ENCODE measurements around the gene SNAP25.

SNAP25 gene

GRCh38 chr20:10307359-10307735 is 88.7 kb downstream of the SNAP25 start:
- DNase-seq: no peak

GRCh38 chr20:10308652-10309051 is 90.0 kb downstream of the SNAP25 start:
- no peak for DNase-seq

DNA sequence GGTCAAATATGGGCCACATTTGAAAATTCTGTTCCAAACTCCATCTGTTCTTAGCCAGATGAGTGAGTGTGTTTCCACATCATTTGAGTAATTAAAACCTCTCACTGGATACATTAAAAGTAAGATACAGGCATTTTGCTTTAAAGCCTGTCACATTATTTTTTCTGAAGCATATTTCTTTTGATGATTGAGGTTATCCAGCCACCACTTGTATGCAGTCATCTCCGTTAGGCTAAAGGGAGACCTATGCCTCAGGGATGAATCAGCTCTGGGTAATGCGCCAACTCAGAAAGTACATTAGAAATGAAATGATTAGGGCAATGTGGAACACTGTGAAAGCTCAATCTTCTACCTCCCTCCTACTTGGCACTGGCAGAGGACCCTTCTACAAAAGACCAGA is 90.7 kb downstream of the SNAP25 start:
- peak; percentile 21 for DNase-seq

- no peak for DNase-seq
Observed at GRCh38 chr20:10312111-10312510, 93.5 kb downstream of the SNAP25 start.

DNA sequence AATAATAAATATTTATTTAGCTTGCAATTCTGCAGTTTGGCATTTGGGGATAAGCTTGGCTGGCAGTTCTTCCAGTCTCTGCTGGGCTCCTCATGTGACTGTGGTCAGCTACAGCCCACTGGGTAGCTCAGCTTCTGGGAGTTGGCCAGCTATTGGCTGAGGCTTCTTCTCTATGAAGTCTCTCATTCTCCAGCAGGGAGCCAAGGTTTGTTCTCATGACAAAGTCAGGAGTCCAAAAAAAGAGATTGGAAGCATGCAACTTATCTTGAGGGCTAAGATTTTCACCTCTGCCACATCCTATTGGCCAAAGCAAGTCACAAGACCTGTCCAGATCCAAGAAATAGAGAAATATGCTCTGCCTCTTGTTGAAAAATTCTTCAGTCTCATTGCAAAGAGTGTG is 94.6 kb downstream of the SNAP25 start:
- DNase-seq: no peak

DNA sequence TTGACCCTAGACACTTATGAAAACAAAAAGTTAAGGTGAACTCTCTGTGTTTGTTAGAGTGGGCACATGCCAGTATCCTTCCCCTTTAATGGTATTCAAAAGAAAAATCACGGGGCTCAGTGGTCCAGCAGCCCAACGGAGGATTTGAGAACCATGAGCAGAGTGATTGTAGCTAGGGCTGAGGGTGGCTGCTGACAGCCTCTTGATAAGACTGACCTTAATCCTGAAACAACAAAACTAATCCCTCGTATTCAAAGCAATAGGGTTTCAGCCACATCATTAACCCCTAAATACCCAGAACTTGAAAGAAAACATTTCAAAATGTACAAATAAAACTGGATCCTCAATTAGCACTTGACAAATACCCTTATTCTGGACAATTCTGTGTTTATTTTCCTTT is 95.1 kb downstream of the SNAP25 start:
- DNase-seq: no peak

DNA sequence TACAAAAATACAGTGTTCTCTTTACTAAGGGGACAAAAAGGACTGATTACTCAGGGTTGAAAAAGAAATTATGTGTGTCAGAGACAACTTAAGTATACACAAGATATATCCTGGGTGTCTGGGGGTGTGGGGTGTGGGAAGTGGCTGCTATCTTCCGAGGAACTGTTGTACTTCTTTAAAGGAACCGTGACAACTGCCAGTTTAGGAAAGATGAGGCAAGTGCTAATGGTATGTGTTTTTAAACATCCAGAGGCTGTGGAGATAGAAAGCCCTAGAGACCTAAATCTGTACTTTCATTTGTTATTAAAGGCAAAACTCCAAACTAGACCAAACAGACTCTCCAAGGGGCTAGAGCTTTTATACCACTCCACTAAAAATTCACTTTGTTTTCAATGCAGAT is 95.6 kb downstream of the SNAP25 start:
- no peak for DNase-seq

- DNase-seq: no peak
Observed at GRCh38 chr20:10315138-10315537, 96.5 kb downstream of the SNAP25 start.

GRCh38 chr20:10316582-10316981 is 98.0 kb downstream of the SNAP25 start:
- peak; percentile 8 for DNase-seq

GRCh38 chr20:10318291-10319024 is 99.8 kb downstream of the SNAP25 start:
- no peak for DNase-seq

- DNase-seq: no peak
Observed at GRCh38 chr20:10319855-10320254, 101.2 kb downstream of the SNAP25 start.

DNA sequence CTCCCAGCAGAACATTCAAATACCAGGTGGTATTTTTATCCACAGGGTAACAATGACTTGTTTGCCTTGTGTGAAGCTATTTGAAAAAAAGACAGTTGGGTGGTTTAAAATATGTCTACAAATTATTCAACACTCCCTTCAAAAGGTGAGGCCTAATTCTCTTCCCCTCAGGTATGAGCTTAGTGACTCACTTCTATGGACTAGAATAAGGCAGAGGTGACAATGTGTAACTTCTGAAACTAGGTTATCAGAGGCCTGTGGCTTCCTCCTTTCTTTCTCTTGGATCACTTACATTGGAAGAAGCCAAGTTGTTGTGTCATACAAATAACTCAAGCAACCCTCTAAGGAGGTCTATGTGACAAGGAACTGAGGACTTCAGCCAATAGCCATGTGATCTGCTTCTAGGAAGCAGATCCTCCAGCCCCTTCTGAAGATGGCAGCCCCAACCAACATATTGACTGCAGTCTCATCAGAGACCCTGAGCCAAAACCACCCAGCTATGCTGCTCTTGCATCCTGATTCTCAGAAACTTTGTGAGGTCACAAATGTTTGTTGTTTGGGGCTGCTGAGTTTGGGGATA is 102.6 kb downstream of the SNAP25 start:
- no peak for DNase-seq

DNA sequence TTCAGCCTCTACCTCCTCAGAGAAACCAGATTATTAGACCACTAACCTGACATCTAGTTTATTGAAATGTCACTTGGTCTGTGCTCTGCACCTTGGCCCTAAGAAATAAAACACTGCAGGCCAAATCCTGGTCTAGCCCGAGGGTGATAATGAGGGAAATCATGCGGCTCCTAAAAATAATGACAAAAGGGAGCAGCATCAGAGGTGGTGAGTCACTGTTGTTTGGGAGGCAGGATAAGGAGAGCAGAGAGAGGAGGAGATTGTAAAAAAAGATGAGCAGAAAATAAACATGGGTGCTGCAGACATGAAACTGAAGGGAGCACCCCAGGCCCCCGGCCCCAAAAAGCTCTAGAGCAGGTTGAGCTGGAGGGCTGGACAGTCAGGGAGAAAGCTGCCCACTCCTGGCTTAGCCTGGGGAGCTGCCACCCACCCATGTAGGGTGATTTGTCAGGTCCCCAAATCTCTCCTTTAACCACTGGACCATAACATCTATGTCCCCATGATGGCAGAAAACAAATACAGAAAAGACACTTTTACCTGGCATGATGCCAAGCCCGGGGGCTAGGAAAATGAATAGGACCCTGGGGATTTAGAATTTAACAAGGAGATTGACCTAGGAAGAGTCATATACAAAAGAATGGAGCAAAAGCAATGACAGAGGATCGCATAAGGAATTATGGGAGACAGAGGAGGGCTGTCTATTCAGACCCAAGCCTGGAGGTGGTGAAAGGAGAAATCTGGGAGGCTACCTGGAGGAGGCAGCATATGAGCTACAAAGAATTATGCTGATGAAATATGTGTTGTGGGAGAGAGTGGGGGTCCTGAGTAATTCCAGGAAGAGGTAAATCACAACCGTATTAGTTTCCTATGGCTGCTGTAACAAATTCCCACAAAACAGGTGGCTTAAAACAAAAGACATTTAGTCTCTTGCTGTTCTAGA is 103.7 kb downstream of the SNAP25 start:
- no peak for DNase-seq

DNA sequence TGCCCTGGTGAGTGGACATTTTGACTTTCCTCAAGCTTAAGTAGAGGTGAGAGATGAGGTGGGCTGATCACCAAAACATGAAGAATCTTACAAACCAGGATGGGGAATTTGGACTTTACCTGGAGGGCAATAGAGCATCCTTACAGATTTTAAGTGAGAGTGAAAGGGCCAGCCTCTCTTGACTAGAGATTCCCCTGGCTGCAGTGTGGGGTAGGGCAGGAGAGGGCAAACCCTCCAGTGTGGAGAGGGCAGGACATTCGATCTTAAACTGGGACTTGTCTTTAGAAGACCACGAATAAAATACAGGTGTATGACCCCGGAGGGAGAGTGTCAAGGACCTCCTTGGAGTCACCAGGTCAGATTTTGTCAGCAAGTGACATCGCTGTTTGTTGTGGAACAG is 105.1 kb downstream of the SNAP25 start:
- no peak for DNase-seq

DNA sequence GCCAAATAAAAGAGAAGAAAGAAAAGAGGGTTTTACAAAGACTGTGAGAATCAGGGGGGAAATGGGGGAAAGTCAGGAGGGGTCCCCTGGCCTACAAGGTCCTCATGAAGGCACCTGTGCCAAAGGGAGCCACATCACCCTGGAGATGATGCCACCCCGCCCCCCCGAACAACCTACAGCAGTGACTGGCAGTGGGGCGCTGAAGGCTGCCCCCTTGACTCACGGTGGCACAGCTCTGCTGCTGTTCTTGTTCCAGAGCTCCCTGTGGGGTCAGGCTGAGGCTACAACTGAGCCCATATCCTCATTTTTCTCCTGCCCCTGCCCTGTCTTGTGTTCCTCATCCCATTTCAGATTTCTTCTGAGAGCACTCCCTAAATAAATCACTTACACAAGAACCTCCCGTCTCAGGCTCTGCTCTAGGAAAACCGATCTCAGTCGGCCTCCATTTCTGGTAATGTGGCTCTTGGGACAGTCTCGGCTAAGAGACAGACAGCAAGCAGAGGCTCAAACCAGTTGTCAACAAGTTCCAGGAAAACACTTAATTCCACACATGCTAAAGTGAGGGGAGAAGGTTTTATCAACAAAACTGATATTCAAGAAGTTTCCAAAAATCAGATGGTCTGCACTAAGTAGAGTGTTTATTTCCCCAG is 105.7 kb downstream of the SNAP25 start:
- DNase-seq: no peak

GRCh38 chr20:10328897-10329255 is 110.2 kb downstream of the SNAP25 start:
- DNase-seq: no peak

GRCh38 chr20:10329387-10330005 is 110.9 kb downstream of the SNAP25 start:
- DNase-seq: no peak

DNA sequence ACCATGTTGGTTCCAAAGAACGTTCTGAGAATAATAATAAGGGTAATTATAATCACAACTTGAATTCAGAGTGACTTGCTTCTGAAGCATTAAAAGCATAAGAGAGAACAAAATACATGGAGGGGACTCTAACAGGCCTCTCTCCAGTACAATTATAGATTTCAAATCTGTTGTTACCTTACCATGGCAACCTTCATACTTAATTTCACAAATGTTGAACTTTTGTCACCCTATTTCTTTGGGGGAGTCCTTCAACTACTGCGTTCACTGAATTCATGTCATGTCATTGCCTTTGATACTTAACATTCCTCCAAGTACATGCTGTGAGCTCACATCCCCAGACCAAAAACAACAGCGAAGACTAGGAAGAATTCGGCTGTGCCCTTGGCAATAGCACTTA is 111.4 kb downstream of the SNAP25 start:
- no peak for DNase-seq

GRCh38 chr20:10332656-10333415 is 114.2 kb downstream of the SNAP25 start:
- no peak for DNase-seq

DNA sequence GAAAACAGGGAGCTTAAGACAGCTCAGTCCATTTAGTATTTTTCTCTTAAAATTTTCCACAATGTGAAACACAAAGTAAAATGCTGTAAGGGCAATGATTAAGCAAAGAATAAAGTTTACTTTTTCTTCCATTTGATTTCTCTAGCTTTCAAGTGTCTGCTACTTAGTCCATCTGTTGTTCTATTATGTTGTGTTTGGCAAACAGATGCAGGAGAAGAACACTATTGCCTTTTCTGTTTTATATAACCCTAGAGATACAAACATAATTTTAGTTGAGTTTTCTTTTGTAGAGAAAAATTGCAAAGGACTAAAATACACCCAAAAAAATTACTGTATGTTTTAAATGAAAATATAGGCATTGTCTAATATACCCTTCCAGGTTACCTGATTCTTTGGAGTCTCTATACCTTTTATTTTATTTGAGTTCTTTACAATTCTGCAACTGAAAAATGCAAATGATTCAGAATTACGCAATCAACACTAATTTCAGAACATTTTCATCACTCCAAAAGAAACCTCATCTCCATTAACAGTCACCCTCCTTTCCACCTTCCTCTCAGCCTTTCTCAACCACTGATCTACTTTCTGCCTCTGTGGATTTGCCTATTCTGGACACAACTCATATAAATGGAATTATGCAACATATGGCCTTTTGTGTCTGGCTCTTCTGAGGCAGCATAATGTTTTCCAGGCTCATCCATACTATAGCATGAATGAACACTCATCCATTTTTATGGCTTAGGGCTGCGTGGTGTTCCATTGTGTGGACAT is 118.5 kb downstream of the SNAP25 start:
- no peak for DNase-seq

- DNase-seq: no peak
Observed at GRCh38 chr20:10338426-10339180, 120.0 kb downstream of the SNAP25 start.
